Measurements from ENCODE around the gene BCL7A. TPM values are rescaled to one million over a fixed set of nuclear protein-coding genes. Genes with fewer than 3 reads are reported as not detected.

The BCL7A gene
- total RNA-seq, 1 experiment from 2014 or later, result 18.2 TPM

GRCh38 chr12:121983536-121984210 lies 38.0 kb upstream of the BCL7A start:
- Histone ChIP-seq H3K14ac (ENCODE audit: insufficient read depth, low read length) (no peak overlapping the region), H2BK5ac (ENCODE audit: insufficient read length, low read length) (no peak overlapping the region), H3K4me1 (ENCODE audit: insufficient read depth, low read length) (no peaks in the 10 kb centered on the region; the same call in 1 of the 2 replicates), H3K4me2 (ENCODE audit: insufficient read depth, insufficient read length, low read length) (no peak overlapping the region), H3K27me3 (ENCODE audit: insufficient read depth, low read length) (no peaks in the 10 kb centered on the region), H3K23me2 (ENCODE audit: insufficient read length, low read depth, low read length, poor library complexity, severe bottlenecking) (no peaks in the 10 kb centered on the region), H2BK15ac (ENCODE audit: low read depth, low read length) (no peak overlapping the region), H2AFZ (ENCODE audit: low read length) (no peak overlapping the region), H3K27ac (ENCODE audit: insufficient read length, low read depth, low read length) (no peak overlapping the region), H3K9me3 (ENCODE audit: control insufficient read depth, low read depth, low read length) (no peaks in the 10 kb centered on the region), H3K23ac (ENCODE audit: insufficient read length, low read depth, low read length) (no peak overlapping the region), H3K9ac (ENCODE audit: extremely low read depth, insufficient read length, low read length) (no peak overlapping the region), H3K18ac (ENCODE audit: insufficient read length, low read depth, low read length) (no peak overlapping the region), H2BK120ac (ENCODE audit: low read depth, low read length, poor library complexity, severe bottlenecking) (no peak overlapping the region), H2AK5ac (ENCODE audit: insufficient read length, low read length) (no peak overlapping the region), H4K5ac (ENCODE audit: insufficient read length, low read depth, low read length) (no peak overlapping the region), H4K8ac (replicated peaks; ENCODE audit: insufficient read length, low read depth, low read length) (no peak overlapping the region), H3K4ac (ENCODE audit: low read depth, low read length) (no peak overlapping the region), H3K79me1 (ENCODE audit: insufficient read depth, low read depth, low read length, poor library complexity, severe bottlenecking) (no peaks in the 10 kb centered on the region), H3T11ph (ENCODE audit: low read length) (no peak overlapping the region), H3K56ac (ENCODE audit: insufficient read length, low read depth, low read length) (no peak overlapping the region), H2BK20ac (ENCODE audit: low read depth, low read length, poor library complexity, severe bottlenecking) (no peak overlapping the region), H4K20me1 (ENCODE audit: control insufficient read depth, insufficient read depth, insufficient read length) (no peaks in the 10 kb centered on the region), H3K79me2 (ENCODE audit: insufficient read depth, low read length) (no peaks in the 10 kb centered on the region), H2BK12ac (ENCODE audit: insufficient read length, low read depth, low read length) (no peak overlapping the region), H4K91ac (ENCODE audit: insufficient read length, low read depth, low read length) (no peak overlapping the region)
- H3K9me3 Mint-ChIP-seq, result no peaks in the 10 kb centered on the region
- WGBS (ENCODE audit: extremely low coverage, insufficient read length, low lambda C conversion rate), result no CpG with 5 or more reads among the region's 13 CpGs
- peaks cover 5 to 7% of the 10 kb centered on the region in 2 experiments for H3K4me1 Mint-ChIP-seq
- no peak for DNase-seq
- H3K4me3 Mint-ChIP-seq, result no peak overlapping the region
- H3K27me3 Mint-ChIP-seq (ENCODE audit: low read depth), result no peaks in the 10 kb centered on the region
- TF ChIP-seq CTCF (conservative IDR thresholded peaks at IDR 0.05), result no peak
- no peaks in the 10 kb centered on the region for H3K36me3 Mint-ChIP-seq (ENCODE audit: insufficient read depth in 1 of 3, low read depth in 3 of 3)
- no peak overlapping the region; a peak in 1 of 7 replicates for H3K27ac Mint-ChIP-seq

Data from H9 (cell line).